Measurements from ENCODE around the gene SLC5A12.
A peak's percentile ranks its signal among the peaks of the same experiment; 100 is the strongest.

The SLC5A12 gene
- 0 to 0.26 (median 0) reads per million in 18 experiments for total RNA-seq

- DNase-seq, result no peak
Measured at GRCh38 chr11:26721948-26722475, at the start of gene SLC5A12. SLC5A12 (minus strand) TSS chr11:26722060; CDS start chr11:26721714, 346 bp downstream.

- DNase-seq, result no peak
Measured at GRCh38 chr11:26769027-26769426, 47.2 kb upstream of the SLC5A12 start.

GRCh38 chr11:26767060-26767459 lies 45.2 kb upstream of the SLC5A12 start:
- DNase-seq, result no peak

GRCh38 chr11:26765323-26765722 lies 43.5 kb upstream of the SLC5A12 start:
- no peak for DNase-seq

- no peak for DNase-seq
Measured at GRCh38 chr11:26764825-26765224, 43.0 kb upstream of the SLC5A12 start.

GRCh38 chr11:26764315-26764714 lies 42.5 kb upstream of the SLC5A12 start:
- DNase-seq, result no peak

GRCh38 chr11:26762089-26762488 lies 40.2 kb upstream of the SLC5A12 start:
- DNase-seq, result no peak

- DNase-seq, result no peak
Measured at GRCh38 chr11:26761361-26761809, 39.5 kb upstream of the SLC5A12 start.

GRCh38 chr11:26757995-26758394 lies 36.1 kb upstream of the SLC5A12 start:
- DNase-seq, result no peak

- no peak for DNase-seq
Measured at GRCh38 chr11:26755762-26756161, 33.9 kb upstream of the SLC5A12 start.

- peak; percentile 12 to 29 for DNase-seq
Measured at GRCh38 chr11:26753723-26754504, 32.1 kb upstream of the SLC5A12 start.

GRCh38 chr11:26749927-26750326 lies 28.1 kb upstream of the SLC5A12 start:
- no peak for DNase-seq

GRCh38 chr11:26743622-26744021 lies 21.8 kb upstream of the SLC5A12 start:
- DNase-seq, result no peak

- no peak for DNase-seq
Measured at GRCh38 chr11:26742966-26743365, 21.1 kb upstream of the SLC5A12 start.

- DNase-seq, result no peak
Measured at GRCh38 chr11:26741036-26741435, 19.2 kb upstream of the SLC5A12 start.

- no peak for DNase-seq
Measured at GRCh38 chr11:26739366-26740073, 17.7 kb upstream of the SLC5A12 start.

GRCh38 chr11:26734691-26735090 lies 12.8 kb upstream of the SLC5A12 start:
- DNase-seq, result no peak

- no peak for DNase-seq
Measured at GRCh38 chr11:26731084-26731456, 9.2 kb upstream of the SLC5A12 start.

- no peak for DNase-seq
Measured at GRCh38 chr11:26730414-26731083, 8.7 kb upstream of the SLC5A12 start.

GRCh38 chr11:26729284-26729683 lies 7.4 kb upstream of the SLC5A12 start:
- DNase-seq, result no peak

- no peak for DNase-seq
Measured at GRCh38 chr11:26726960-26727359, 5.1 kb upstream of the SLC5A12 start.

- no peak for DNase-seq
Measured at GRCh38 chr11:26719998-26720397, 1.9 kb downstream of the SLC5A12 start.

GRCh38 chr11:26719289-26719973 lies 2.4 kb downstream of the SLC5A12 start:
- no peak for DNase-seq

Measured in inflammatory macrophage (primary cell).